GM21447 (cell line): Measurements from ENCODE around the gene TFAP2B.
A peak's percentile ranks its signal among the peaks of the same experiment; 100 is the strongest.

ENCODE experiments used
- ATAC-seq: cut with Tn5 transposase; IDR thresholded peaks from one replicate; pipeline ENCODE4 v1.9.1; 2021; ENCODE audit not compliant: unreplicated experiment

TFAP2B gene

DNA sequence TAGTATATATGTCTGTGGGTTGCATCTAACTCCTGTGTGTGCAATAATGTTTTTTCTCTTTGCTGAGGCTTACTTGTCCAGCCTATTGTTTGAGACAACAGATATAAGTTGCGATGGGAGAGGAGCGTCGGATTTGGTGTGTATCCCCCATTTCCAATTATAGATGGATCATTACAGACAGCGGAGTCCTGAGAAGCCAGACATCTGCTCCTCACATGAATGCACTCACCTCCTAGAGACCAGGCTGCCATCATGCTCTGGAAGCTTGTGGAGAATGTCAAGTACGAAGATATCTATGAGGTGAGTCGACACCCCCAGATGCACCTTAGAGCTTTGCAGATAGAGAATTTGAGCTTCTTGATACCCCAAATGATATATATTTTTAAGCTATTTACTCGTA is at the start of gene TFAP2B:
Gene TFAP2B, plus strand, starts transcription at position 199 of the 400 bp plus-strand sequence. Its CDS starts 21 bp downstream, at position 220.
- ATAC-seq = no peak

DNA sequence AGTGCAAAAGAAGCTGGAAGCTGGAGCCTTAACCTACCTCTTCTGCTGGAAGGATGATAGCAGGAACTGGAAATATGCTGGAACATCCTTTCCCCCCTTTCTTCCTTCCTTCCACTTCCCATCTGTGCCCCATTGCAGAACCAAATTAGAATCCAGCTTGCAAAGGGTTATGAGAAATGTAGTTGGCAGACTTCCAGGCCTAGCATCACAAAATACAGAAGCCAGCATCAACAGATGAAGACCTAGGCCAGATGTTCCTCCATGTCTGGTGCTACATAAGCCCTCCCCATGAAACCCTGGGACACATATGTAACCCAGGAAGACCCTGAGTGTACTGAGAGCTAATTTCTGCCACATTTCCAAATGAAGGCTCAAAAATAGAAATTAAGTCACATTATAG is 40.0 kb upstream of the TFAP2B start:
- ATAC-seq = no peak

DNA sequence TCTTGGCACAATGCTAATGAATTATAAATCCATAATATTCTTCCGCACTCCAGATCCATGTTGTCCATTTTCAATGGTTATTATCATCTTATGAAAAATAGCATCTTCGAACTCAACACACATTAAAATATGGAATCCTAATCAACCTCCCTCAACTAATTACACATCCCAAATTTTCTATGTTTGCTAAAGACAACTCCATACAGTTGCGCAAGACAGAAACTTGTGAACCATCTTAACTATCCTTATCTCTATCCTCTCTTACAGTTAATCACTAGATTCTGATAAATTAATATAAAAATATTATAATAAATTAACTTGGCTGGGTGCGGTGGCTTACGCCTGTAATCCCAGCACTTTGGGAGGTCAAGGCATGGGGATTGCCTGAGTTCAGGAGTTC is 38.3 kb upstream of the TFAP2B start:
- no peak for ATAC-seq

DNA sequence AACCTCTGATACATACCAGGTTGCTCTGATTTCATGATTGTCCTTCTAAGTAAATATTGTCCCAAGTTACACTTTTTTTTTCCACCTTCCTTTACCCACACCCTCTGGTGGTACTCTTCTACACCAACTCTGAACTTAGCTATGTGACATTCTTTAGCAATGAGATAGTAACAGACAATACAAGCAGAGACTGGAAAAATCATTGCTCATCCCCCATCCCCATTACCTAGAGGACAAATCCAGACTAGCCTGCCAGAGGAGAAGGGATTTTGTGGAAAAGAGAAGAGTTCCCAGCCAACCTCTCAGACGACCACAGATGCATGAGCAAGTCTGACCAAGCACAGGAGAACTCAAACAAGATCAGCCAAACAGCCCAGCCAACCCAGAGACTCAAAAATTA is 32.8 kb upstream of the TFAP2B start:
- ATAC-seq = no peak

DNA sequence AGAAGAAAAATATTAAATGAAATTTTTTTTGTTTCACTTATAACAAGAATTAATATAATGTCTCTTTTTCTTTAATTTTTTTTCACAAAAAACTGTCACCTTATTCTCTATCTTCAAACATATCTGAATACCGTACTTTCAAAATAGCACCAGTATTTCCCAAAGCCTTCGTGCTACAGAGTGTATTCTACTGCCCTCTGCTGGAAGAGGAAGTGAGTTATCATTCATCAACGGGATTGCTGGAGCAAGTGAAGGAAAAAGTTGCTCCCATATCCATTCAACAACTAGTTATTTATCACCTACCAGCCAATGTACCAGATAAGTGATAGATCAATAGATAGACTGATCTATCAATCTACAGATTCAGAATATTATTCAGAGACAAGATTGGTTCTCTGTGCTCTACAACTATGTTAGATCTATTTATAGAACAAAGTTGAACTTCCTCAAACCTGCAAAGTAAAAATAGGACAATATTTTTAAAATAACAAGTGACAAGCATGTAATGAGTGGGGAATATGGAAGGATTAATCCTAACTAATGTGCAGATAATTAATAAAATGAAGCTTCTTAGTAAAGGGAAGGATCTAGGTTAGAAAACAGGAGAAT is 26.7 kb upstream of the TFAP2B start:
- ATAC-seq = peak; percentile 62

DNA sequence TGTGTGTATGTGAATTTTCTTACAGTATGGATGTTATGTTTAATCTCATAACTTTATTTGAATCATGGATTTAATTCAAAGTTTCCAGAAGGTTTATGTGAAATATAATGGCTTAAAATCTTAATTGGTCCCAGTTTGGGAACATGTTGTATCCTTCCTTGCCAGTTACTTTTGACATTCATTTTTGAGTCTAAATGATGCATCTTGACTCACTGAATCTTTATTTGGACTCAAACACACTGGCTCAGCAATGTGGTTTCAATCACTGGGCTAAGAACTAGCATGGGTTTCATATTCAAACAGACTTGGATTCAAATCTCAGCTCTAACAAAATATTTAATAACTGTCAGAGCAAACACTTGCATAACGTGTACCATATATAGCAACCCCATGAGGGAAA is 25.9 kb upstream of the TFAP2B start:
- ATAC-seq = no peak

DNA sequence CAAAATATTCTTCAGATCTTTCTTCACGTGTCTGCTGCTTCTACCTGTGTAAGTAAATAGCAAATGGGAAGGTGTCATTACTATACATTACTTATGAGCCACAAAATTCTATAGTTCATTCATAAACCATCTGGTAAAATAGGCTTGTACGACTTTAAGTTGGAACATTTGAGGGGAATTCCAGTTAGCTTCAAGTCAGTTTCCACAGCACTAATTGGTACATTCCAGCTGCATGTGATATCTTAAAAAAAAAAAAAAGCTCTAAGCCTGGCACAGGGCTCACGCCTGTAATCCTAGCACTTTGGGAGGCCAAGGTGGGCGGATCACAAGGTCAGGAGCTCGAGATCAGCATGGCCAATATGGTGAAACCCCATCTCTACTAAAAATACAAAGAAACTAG is 23.1 kb upstream of the TFAP2B start:
- no peak for ATAC-seq

DNA sequence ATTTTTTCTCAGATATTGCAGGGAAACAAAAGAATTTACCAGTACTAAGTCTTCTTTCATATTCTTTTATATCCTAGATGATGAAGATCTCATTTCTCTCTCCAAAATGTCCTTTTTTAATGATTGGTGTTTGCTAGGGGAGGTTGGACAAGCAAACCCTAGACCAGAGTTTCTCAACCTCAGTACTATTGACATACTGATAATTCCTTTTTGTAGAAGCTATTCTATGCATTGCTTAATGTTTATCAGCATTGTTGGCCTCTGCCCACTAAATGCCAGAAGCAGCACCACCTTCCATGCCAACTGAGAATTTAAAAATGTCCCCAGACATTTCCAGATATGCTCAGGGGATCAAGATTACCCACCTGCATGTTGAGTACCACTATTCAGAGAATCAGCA is 14.4 kb upstream of the TFAP2B start:
- ATAC-seq = no peak

DNA sequence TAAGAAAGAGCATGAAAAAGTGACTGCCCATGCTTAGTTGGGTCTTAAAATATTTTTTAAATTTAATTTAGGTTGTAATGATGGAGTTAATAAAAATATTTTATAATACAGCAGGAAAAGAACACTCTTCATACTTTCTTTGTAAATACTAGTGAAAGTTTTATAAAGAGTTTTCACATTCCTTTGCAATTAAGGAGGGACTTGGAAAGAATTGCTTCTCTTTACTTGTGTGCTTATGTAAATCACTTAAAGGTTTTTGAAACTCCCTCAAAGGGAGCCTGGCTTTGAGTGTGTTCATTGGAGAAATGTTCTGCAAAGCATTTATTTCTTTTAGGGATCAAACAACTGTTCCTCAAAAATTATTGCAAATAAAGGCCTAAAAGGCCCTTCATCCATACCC is 11.6 kb upstream of the TFAP2B start:
- no peak for ATAC-seq

DNA sequence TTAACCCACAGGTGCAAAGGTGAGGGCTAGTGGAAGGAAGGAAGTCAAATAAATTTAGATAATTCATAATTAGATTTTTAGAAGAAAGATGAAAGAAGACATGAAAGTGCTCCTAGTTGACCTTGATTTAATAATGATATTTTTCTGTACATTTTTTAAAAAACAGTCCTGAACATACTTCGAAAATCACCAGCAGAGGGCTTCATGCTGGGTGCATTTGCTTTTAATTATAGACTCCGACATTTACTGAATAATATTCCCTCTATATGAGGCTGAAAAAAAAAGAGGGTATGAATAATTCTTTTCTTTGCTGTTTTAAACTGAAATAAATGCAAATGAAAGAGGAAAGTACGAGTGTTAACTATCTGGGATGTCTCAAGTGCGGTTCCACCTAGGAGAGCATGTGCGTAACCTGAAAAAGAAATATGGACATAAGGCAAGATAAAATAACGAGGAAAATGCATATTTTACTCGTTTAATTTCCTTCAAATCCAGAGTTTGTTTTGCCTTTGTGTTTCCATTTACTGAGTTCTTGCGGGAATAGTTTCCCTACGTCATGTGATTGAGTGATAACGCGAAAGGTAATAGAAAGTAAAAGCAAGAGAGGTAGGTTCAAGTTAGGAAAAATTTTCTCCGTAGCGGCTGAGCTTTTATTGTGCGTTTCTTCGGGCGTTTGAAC is 3.1 kb upstream of the TFAP2B start:
- peak; percentile 49 for ATAC-seq

DNA sequence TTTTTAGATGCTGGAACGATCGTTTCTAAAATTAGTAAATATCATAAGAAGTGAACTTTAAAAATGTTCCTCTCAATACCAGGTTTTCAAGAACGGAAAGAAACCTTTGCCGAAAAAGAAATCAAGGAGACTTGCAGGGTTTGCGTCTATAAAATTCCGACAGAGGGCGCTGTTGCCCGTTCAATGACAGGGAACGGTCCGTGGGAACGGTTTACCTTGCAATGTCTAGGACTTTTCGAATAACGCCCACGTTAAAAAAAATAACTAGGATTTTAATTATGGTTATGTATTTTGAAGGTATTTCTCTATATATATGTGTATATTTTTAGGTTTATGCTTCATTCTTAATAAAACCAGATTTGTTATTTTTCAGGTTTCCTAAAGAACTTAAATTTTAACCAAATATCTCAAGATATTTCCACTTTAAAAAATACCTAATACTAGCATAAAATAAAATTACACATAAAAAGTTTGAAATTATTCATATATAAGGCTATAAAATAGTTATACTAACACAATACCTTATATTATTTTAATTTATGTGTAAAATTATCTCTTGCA is 2.5 kb upstream of the TFAP2B start:
- peak; percentile 86 for ATAC-seq

DNA sequence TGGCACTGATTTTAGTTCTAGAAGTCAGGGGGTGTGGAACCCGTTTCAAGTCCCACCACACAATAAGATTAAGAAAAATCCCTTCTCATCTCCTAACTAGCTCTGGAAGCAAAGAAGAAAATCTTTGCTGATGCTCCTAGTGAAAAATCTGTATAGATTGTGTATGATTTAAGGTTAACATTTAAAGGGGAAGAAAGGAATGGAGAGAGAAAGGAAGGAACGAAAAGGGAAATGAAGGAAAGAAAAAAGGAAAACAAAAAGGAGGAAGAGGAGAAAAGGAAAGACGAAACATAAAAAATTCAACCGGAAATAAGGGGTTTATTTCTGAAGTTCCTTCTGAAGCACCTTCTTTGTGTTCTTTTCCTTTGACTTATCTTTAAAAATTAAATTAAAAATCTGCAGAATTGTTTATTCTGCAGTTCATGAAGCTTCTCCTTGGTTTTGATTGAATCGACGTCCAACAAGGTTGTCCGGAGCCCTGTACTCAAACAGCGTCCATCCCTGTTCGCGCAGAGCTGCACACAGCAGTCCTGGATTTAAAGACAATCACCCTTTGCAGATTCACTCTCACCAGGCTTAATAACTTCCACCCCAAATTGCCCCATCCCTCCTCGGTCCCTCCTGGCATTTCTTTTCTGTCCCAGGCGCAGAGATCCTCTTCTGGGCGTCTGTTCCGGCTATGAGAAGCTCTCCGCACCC is 1.6 kb upstream of the TFAP2B start:
- no peak for ATAC-seq

DNA sequence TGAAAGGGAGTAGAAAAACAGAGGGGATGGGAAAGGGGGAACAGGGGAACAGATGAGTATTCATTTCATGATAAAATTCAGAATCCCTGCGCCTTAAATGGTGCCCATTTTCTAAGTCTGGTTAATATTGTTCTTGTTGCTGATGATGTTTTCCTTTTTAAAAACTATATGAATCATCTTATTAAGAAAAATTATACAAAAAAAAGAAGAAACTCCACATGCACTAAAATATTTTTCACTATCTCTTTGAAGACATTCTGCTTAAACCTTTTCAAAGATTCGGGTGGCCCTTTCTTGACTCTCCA is 1.1 kb upstream of the TFAP2B start:
- no peak for ATAC-seq

DNA sequence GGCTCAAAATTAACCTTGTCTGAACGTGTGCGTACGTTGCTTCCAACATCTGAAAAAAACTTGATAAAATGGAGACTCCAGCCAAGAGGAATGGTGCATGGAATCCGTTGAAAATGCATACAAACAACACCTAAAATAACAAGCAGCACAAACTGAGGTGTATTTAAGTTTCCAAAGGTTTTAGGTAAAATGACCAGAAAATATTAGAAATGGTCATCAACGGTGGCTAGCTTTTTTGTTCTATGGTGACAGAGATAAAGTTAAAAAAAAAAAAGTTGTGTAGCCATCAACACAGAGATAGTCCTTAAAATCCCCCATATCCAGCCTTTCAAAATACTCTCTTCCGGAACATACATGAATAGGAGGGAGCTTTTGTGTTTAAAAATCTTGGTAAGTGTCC is 651 bp upstream of the TFAP2B start:
- no peak for ATAC-seq

DNA sequence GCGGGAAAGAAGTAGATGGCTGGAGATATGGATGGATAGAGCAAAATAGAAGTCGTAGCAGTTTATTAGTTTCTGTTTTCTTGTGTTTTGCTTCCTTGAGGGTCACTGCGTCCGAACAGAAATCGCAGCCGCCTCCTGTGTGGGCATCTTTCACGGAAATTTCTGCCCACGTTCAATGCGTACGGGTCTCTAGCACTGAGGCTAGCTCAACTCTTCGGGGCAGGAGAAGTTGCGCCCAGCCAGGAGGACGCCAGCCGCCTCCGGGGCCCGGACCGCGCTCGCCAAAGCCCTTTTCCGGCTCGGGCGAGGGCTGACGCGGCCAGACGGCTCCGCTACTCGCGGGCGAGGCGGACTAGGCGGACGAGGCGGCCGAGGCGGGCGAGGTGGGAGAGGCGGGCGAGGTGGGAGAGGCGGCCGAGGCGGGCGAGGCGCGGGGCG is 814 bp downstream of the TFAP2B start:
- ATAC-seq = no peak

DNA sequence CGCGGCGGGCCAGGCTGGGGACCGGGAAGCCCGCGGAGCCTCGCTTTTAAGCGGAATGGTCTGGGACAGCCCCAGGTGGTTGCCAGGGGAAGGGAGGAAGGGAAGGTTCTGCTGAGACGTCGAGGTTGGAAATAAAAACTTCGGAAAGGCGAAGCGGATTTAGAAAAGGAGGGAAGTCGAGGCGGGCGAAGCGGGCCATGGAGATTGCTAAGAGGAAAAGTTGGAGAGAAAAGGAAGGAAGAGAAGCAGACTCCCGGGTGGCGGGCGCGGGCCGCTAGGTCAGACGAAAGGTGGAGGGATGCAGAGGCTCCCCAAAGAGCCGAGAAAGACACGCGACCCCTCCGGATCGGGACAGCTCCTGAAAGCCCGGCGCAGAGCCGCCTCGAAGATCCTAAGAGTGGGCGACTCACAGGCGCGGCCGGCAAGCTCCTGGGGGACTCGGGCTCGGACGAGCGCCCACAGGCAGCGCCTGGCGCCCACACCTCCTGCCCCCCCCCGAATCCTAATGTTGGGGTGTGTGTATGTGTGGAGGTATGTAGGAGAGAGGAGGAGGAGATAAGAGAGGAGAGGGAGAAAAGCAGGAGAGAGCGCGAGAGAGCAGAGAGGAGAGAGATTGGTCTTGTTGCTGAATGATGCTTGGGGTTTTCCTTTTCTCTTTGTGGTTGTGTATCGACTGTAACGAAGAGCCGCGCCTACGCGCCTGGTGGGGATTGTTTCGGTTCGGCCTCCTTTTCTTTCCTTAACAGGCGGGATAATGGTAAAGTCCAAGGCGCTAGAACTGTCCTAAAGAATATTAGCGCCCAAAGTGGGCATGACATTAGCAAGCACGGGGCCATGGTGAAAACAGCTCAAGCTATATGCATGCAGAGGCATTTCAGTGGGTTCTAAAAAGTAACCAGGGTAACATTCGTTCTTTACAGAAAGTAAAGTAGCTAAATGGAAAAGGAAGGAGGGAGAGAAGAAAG is 1.5 kb downstream of the TFAP2B start:
- ATAC-seq = no peak

DNA sequence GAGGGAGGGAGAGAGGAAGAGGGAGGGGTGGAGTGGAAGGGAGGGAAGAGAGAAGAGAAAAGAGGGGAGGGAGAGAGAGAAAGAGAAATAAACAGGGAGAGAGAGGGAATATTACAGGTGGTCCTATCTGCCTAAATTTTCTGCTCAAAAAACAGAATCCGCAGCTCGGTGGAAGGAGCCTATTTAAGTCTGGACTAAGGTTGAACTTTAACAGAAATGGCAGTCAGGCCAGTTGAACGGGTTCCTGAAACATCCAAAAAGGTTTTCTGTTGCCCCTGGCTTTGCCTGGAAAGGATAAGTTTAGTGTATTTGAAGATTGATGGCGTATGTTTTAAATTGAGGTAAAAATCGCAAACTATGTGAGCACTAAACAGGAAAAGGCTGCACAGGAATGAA is 2.2 kb downstream of the TFAP2B start:
- ATAC-seq = no peak

DNA sequence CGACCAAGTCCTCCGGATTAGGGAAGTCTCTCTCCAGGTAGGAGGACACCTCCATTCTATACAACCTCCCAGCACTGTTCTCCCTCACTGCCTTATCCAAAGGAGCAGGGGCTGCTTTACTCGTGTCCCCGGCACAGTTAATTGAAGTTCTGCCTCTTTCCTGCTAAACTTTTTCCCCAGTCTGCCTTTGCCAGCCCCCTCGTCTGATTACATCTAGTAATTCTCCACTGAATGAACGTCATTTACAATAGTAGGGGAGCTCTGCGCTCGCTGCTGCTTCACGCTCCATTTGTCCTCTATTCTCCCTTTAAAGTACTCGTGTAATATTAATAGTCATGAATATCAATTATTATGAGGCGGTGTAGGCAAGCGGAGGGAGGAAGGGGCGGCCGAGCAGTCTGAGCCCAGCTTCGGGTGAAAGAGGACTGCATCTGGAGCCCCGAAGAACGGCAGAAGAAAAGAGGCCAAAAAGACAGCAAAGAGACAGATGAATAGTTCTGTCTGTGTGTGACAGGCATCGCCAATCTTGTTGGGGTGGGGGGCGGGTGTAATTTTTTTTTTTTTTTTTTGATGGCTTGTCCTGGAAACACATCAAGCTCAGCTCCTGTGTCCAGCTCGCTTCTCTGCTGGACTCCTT is 2.9 kb downstream of the TFAP2B start:
- ATAC-seq = no peak

DNA sequence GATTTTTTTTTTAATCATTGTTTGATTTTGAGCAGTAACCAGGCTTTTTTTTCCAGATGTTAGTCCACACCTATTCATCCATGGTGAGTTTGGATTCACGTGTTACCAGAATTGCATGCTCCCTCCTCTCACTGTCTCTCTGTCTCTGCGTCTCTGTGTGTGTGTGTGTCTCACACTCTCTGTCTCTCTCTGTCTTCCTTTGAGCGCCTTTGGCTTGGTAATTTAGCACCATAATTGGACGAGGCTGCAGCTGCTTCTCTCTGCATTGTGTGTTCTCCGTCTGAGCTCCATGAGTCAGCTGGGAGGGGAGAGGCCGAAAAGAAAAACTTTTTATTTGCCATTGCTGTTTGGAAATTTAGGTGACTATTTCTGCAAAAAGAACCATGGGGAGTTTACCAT is 3.4 kb downstream of the TFAP2B start:
- no peak for ATAC-seq

DNA sequence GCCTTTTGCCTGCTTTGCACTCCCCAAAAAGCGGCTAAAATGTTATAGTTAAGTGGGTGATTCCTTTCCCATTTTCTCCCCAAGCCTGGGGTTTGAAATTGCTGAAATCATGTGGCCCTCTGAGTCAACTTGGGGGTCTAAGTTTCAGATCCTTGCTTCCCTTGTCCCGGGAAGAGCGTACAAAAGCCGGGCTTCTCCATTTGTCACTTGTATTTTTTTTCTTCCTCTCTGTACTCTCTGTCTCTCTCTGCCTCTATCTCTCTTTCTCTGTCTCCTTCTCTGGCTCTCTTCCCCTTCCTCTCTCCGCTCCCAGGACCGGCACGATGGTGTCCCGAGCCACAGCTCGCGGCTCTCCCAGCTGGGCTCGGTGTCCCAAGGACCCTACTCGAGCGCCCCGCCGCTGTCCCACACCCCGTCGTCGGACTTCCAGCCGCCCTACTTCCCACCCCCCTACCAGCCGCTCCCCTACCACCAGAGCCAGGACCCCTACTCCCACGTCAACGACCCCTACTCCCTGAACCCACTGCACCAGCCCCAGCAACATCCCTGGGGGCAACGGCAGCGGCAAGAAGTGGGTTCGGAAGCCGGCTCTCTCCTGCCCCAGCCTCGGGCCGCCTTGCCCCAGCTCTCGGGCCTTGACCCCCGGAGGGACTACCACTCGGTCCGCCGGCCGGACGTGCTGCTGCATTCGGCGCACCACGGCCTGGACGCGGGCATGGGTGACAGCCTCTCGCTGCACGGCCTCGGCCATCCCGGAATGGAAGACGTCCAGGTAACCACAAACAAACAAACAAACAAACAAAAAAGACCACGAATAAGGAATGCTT is 4.6 kb downstream of the TFAP2B start:
- ATAC-seq = no peak
